Vagina (tissue), 2 donors: ENCODE data around the gene OR52E2. TPM values are rescaled to one million over a fixed set of nuclear protein-coding genes. Genes with fewer than 3 reads are reported as not detected.
"Not testable (repeated sequence)": the region's sequence is repeated elsewhere in the genome, so short reads cannot be mapped to it uniquely, and the experiment has no call there.

Experiments
- DNase-seq, 2 donors: peaks; one replicate each; pipeline ENCODE4 v3.0.0-alpha.2; 2017; ENCODE audit errors: extremely low spot score in 2 of 2
- H3K27ac ChIP-seq: fragments of 200-600 bp; sonication (generic); one replicate; pipeline ENCODE4 v1.5.1; 2019
- H3K27me3 ChIP-seq: fragments of 200-600 bp; sonication (generic); one replicate; pipeline ENCODE4 v1.5.1; 2019
- H3K36me3 ChIP-seq, 2 donors: fragments of 200-600 bp; sonication (generic); one replicate each; pipeline ENCODE4 v1.5.1; 2017 to 2019
- H3K4me1 ChIP-seq: fragments of 200-600 bp; sonication (generic); one replicate; pipeline ENCODE4 v1.5.1; 2019
- H3K4me3 ChIP-seq, 2 donors: fragments of 200-600 bp; sonication (generic); 1 replicate in 1 of 2; 2 replicates in 1 of 2; pipeline ENCODE4 v1.5.1; 2016 to 2019
- H3K9me3 ChIP-seq: fragments of 200-600 bp; sonication (generic); one replicate; pipeline ENCODE4 v1.5.1; 2019
- POLR2A ChIP-seq, 2 donors: fragments of 450-650 bp; IDR thresholded peaks; one replicate each; pipeline ENCODE4 v1.6.1; 2017; ENCODE audit warnings: antibody characterized with exemption in 2 of 2, mild to moderate bottlenecking in 2 of 2, moderate library complexity in 2 of 2
- POLR2AphosphoS5 ChIP-seq, 2 donors: sonication (generic); formaldehyde crosslinking; IDR thresholded peaks; one replicate each; pipeline ENCODE4 v1.9.0; 2017; ENCODE audit warnings: antibody characterized with exemption in 2 of 2, mild to moderate bottlenecking in 2 of 2, low read depth in 1 of 2; ENCODE audit not compliant: insufficient read depth in 1 of 2
- intact Hi-C: fragments of 100-400 bp; cut with DNase I; formaldehyde crosslinking; loops from one replicate; pipeline ENCODE4 v1.15.1; 2023
- total RNA-seq: library from RNA; depleted of rRNA; stranded (reverse); fragments of >200 nt; gene quantifications from one replicate; pipeline ENCODE4 v1.2.3, GENCODE V29; 2016
- TF ChIP-seq, protein P1 (sequence below), 3 experiments: fragments of 450-650 bp in 2 of 3; fragments of 200-600 bp in 1 of 3; sonication (generic) in 1 of 3; IDR thresholded peaks; one replicate each; pipeline ENCODE4 v1.5.1; 2017 to 2019; ENCODE audit warnings: antibody characterized with exemption in 3 of 3, mild to moderate bottlenecking in 2 of 3, moderate library complexity in 2 of 3

Gene OR52E2
- total RNA-seq, 1 donor from 2014 or later, result not detected

DNA sequence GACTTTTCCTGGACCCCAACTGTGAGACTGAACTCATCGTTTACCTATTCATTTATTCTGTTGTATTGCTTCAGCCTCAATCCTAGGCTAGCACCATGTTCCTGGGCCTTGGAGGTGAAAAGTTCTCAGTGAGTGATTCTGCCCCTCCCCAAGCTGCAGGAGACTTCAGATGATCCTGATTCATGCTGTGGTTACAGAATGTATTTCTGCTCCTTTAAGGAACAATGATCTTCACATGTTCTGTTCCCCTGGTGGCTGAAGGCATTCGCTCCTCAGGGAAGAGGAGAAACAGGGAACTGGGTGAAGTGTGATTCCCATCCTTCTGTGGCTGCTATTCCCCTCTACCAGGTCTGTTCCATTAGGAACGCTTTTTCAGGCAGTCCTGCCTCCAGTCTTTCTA lies 12.4 kb upstream of the OR52E2 start:
- no peak for DNase-seq
- intact Hi-C loops, result no loop called here
- Histone ChIP-seq H3K27ac (no peak overlapping the region), H3K27me3 (no peaks in the 10 kb centered on the region), H3K4me3 (no peak overlapping the region), H3K4me1 (no peaks in the 10 kb centered on the region), H3K9me3 (no peaks in the 10 kb centered on the region), H3K36me3 (no peaks in the 10 kb centered on the region)
- TF ChIP-seq, protein P1, sequence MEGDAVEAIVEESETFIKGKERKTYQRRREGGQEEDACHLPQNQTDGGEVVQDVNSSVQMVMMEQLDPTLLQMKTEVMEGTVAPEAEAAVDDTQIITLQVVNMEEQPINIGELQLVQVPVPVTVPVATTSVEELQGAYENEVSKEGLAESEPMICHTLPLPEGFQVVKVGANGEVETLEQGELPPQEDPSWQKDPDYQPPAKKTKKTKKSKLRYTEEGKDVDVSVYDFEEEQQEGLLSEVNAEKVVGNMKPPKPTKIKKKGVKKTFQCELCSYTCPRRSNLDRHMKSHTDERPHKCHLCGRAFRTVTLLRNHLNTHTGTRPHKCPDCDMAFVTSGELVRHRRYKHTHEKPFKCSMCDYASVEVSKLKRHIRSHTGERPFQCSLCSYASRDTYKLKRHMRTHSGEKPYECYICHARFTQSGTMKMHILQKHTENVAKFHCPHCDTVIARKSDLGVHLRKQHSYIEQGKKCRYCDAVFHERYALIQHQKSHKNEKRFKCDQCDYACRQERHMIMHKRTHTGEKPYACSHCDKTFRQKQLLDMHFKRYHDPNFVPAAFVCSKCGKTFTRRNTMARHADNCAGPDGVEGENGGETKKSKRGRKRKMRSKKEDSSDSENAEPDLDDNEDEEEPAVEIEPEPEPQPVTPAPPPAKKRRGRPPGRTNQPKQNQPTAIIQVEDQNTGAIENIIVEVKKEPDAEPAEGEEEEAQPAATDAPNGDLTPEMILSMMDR (IDR thresholded peaks at IDR 0.05), result no peak
- TF ChIP-seq POLR2AphosphoS5 (IDR thresholded peaks at IDR 0.05; ENCODE audit: insufficient read depth in 1 of 2, low read depth in 1 of 2) (no peak), POLR2A (IDR thresholded peaks at IDR 0.05) (no peak)

DNA sequence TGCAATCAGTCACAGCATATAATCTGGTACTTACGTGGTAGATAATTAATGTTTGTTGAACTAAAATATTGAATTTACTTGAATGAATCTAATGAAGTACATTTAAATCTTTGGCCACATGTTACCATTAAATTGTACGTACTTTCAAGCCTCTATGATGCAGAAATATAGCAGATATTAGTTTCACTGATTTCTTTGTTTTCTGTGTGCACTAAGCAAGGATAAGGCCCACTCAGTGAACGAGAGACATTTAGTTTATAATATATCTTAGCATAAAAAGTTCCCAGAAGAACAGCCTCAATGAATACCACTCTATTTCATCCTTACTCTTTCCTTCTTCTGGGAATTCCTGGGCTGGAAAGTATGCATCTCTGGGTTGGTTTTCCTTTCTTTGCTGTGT lies 9.8 kb upstream of the OR52E2 start, which contains the start of gene OR52E1:
OR52E1 (plus strand) TSS at position 301 of the 400 bp plus-strand sequence.
- TF ChIP-seq POLR2A (IDR thresholded peaks at IDR 0.05), result no peak
- no peak for TF ChIP-seq POLR2AphosphoS5 (IDR thresholded peaks at IDR 0.05; ENCODE audit: insufficient read depth in 1 of 2, low read depth in 1 of 2)
- TF ChIP-seq, protein P1 (IDR thresholded peaks at IDR 0.05), result no peak

DNA sequence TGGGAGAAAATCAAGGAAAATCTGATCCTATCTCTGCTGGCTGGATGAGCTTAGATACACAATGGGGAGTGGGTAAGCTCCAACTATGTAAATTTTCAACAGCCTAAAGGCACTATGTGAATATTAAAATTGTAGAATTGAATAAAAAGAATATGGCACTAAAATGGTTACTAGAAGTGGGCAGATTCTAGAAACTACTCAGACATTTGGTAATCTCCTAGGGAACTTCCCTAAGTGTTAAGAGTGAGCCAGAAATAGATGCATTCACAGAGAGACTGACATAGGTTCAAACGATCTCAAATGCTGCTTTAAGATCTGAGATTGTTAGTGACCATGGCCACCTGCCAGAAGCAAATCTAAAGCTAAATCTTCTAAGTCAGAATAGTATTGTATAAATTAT lies 5.6 kb upstream of the OR52E2 start:
- Histone ChIP-seq H3K4me3 (no peak overlapping the region), H3K27ac (no peak overlapping the region), H3K36me3 (no peaks in the 10 kb centered on the region), H3K9me3 (no peaks in the 10 kb centered on the region), H3K4me1 (no peaks in the 10 kb centered on the region), H3K27me3 (no peaks in the 10 kb centered on the region)
- no peak for DNase-seq
- intact Hi-C loops, result no loop called here
- TF ChIP-seq, protein P1 (IDR thresholded peaks at IDR 0.05), result no peak
- TF ChIP-seq POLR2AphosphoS5 (IDR thresholded peaks at IDR 0.05; ENCODE audit: insufficient read depth in 1 of 2, low read depth in 1 of 2), result no peak
- TF ChIP-seq POLR2A (IDR thresholded peaks at IDR 0.05), result no peak

More for the DNA sequence above, 9.8 kb upstream of the OR52E2 start, which contains the start of gene OR52E1:
- no peaks in the 10 kb centered on the region for H3K36me3 ChIP-seq
- H3K4me1 ChIP-seq, result no peaks in the 10 kb centered on the region
- H3K27ac ChIP-seq, result no peak within 1 kb of the TSS
- no peak within 1 kb of the TSS for H3K4me3 ChIP-seq
- H3K27me3 ChIP-seq, result no peaks in the 10 kb centered on the region
- DNase-seq, result no peak
- intact Hi-C loops, result no loop called here
- H3K9me3 ChIP-seq, result no peaks in the 10 kb centered on the region

DNA sequence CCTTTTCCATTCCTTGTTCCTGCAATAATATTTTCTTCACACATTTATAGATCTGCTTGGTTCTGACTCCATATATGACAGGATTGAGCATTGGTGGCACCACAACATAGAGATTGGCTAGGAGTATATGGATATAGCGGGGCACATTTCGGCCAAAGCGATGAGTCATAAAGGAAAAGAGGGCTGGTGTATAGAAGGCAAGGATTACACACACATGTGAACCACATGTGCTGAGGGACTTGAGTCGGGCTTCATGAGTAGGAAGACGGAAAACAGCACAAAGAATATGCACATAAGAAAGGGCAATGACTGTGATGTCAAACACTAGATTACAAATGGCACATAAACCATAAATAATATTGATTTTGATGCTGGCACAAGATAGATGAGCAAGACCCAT lies 748 bp downstream of the OR52E2 start:
- H3K27me3 ChIP-seq, H3K36me3 ChIP-seq, DNase-seq, H3K4me3 ChIP-seq, intact Hi-C loops, H3K4me1 ChIP-seq, H3K27ac ChIP-seq, H3K9me3 ChIP-seq: not testable (repeated sequence)

DNA sequence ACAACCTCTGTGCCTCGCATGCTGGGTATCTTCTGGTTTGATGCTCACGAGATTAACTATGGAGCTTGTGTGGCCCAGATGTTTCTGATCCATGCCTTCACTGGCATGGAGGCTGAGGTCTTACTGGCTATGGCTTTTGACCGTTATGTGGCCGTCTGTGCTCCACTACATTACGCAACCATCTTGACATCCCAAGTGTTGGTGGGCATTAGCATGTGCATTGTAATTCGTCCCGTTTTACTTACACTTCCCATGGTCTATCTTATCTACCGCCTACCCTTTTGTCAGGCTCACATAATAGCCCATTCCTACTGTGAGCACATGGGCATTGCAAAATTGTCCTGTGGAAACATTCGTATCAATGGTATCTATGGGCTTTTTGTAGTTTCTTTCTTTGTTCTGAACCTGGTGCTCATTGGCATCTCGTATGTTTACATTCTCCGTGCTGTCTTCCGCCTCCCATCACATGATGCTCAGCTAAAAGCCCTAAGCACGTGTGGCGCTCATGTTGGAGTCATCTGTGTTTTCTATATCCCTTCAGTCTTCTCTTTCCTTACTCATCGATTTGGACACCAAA lies 12.6 kb downstream of the OR52E2 start:
- H3K9me3 ChIP-seq, result no peaks in the 10 kb centered on the region
- H3K4me1 ChIP-seq, result no peaks in the 10 kb centered on the region
- no peaks in the 10 kb centered on the region for H3K27me3 ChIP-seq
- H3K4me3 ChIP-seq, result no peak overlapping the region
- H3K36me3 ChIP-seq, result no peaks in the 10 kb centered on the region
- no peak overlapping the region for H3K27ac ChIP-seq
- intact Hi-C loops, result no loop called here
- TF ChIP-seq POLR2AphosphoS5 (IDR thresholded peaks at IDR 0.05; ENCODE audit: insufficient read depth in 1 of 2, low read depth in 1 of 2) (no peak), POLR2A (IDR thresholded peaks at IDR 0.05) (no peak)
- TF ChIP-seq, protein P1 (IDR thresholded peaks at IDR 0.05), result no peak
- no peak for DNase-seq
